Measurements from ENCODE around the gene CBR3. TPM values are rescaled to one million over a fixed set of nuclear protein-coding genes. Genes with fewer than 3 reads are reported as not detected.

The CBR3 gene
- total RNA-seq, 1 experiment from 2014 or later, result 22.0 TPM

GRCh38 chr21:36170823-36171222, 35.9 kb downstream of the CBR3 start:
- Histone ChIP-seq H3K27ac (no peak overlapping the region), H3K36me3 (no peaks in the 10 kb centered on the region), H3K4me1 (replicated peaks) (no peaks in the 10 kb centered on the region), H3K4me3 (no peak overlapping the region), H3K9me3 (replicated peaks) (no peaks in the 10 kb centered on the region), H3K27me3 (replicated peaks) (no peaks in the 10 kb centered on the region)
- DNase-seq (ENCODE audit: low read depth in 1 of 2, low spot score in 2 of 2), result no peak

- DNase-seq (ENCODE audit: low read depth in 1 of 2, low spot score in 2 of 2), result no peak
- H3K36me3 ChIP-seq, result no peaks in the 10 kb centered on the region
- H3K27ac ChIP-seq, result no peak overlapping the region
- H3K4me1 ChIP-seq (replicated peaks), result no peaks in the 10 kb centered on the region
- no peaks in the 10 kb centered on the region for H3K27me3 ChIP-seq (replicated peaks)
- H3K9me3 ChIP-seq (replicated peaks), result no peaks in the 10 kb centered on the region
- no peak overlapping the region for H3K4me3 ChIP-seq
These were observed 36.5 kb downstream of the CBR3 start for GRCh38 chr21:36171336-36171735.

GRCh38 chr21:36171741-36172331, 37.0 kb downstream of the CBR3 start:
- H3K36me3 ChIP-seq, result no peaks in the 10 kb centered on the region
- no peak for DNase-seq (ENCODE audit: low read depth in 1 of 2, low spot score in 2 of 2)
- no peaks in the 10 kb centered on the region for H3K4me1 ChIP-seq (replicated peaks)
- H3K27me3 ChIP-seq (replicated peaks), result no peaks in the 10 kb centered on the region
- no peaks in the 10 kb centered on the region for H3K9me3 ChIP-seq (replicated peaks)
- no peak overlapping the region for H3K4me3 ChIP-seq
- H3K27ac ChIP-seq, result no peak overlapping the region

GRCh38 chr21:36174780-36175179, 39.9 kb downstream of the CBR3 start:
- Histone ChIP-seq H3K36me3 (no peaks in the 10 kb centered on the region), H3K4me1 (replicated peaks) (no peaks in the 10 kb centered on the region), H3K27me3 (replicated peaks) (no peaks in the 10 kb centered on the region), H3K27ac (no peak overlapping the region), H3K9me3 (replicated peaks) (no peaks in the 10 kb centered on the region), H3K4me3 (no peak overlapping the region)
- DNase-seq (ENCODE audit: low read depth in 1 of 2, low spot score in 2 of 2), result no peak

GRCh38 chr21:36175771-36176565, 41.1 kb downstream of the CBR3 start:
- no peak overlapping the region for H3K27ac ChIP-seq
- no peak for DNase-seq (ENCODE audit: low read depth in 1 of 2, low spot score in 2 of 2)
- H3K9me3 ChIP-seq (replicated peaks), result no peaks in the 10 kb centered on the region
- H3K27me3 ChIP-seq (replicated peaks), result no peaks in the 10 kb centered on the region
- no peaks in the 10 kb centered on the region for H3K36me3 ChIP-seq
- no peaks in the 10 kb centered on the region for H3K4me1 ChIP-seq (replicated peaks)
- H3K4me3 ChIP-seq, result no peak overlapping the region

- H3K4me3 ChIP-seq, result no peak overlapping the region
- H3K27me3 ChIP-seq (replicated peaks), result no peaks in the 10 kb centered on the region
- H3K27ac ChIP-seq, result no peak overlapping the region
- H3K36me3 ChIP-seq, result no peaks in the 10 kb centered on the region
- no peaks in the 10 kb centered on the region for H3K4me1 ChIP-seq (replicated peaks)
- H3K9me3 ChIP-seq (replicated peaks), result no peaks in the 10 kb centered on the region
- DNase-seq (ENCODE audit: low read depth in 1 of 2, low spot score in 2 of 2), result no peak
These were observed 43.5 kb downstream of the CBR3 start for GRCh38 chr21:36178349-36178748.

- H3K27ac ChIP-seq, result no peak overlapping the region
- H3K36me3 ChIP-seq, result no peaks in the 10 kb centered on the region
- no peaks in the 10 kb centered on the region for H3K27me3 ChIP-seq (replicated peaks)
- no peaks in the 10 kb centered on the region for H3K9me3 ChIP-seq (replicated peaks)
- H3K4me3 ChIP-seq, result no peak overlapping the region
- no peak for DNase-seq (ENCODE audit: low read depth in 1 of 2, low spot score in 2 of 2)
- H3K4me1 ChIP-seq (replicated peaks), result no peaks in the 10 kb centered on the region
These were observed 44.3 kb downstream of the CBR3 start for GRCh38 chr21:36179145-36179544.

- H3K36me3 ChIP-seq, result no peaks in the 10 kb centered on the region
- DNase-seq (ENCODE audit: low read depth in 1 of 2, low spot score in 2 of 2), result no peak
- no peak overlapping the region for H3K27ac ChIP-seq
- H3K4me3 ChIP-seq, result no peak overlapping the region
- no peaks in the 10 kb centered on the region for H3K27me3 ChIP-seq (replicated peaks)
- no peaks in the 10 kb centered on the region for H3K9me3 ChIP-seq (replicated peaks)
- H3K4me1 ChIP-seq (replicated peaks), result no peaks in the 10 kb centered on the region
These were observed 46.1 kb downstream of the CBR3 start for GRCh38 chr21:36180963-36181362.

- H3K27me3 ChIP-seq (replicated peaks), result no peaks in the 10 kb centered on the region
- no peak overlapping the region for H3K27ac ChIP-seq
- H3K9me3 ChIP-seq (replicated peaks), result no peaks in the 10 kb centered on the region
- no peaks in the 10 kb centered on the region for H3K4me1 ChIP-seq (replicated peaks)
- H3K4me3 ChIP-seq, result no peak overlapping the region
- DNase-seq (ENCODE audit: low read depth in 1 of 2, low spot score in 2 of 2), result no peak
- no peaks in the 10 kb centered on the region for H3K36me3 ChIP-seq
These were observed 48.4 kb downstream of the CBR3 start for GRCh38 chr21:36183144-36183795.

GRCh38 chr21:36184545-36184944, 49.7 kb downstream of the CBR3 start:
- H3K27me3 ChIP-seq (replicated peaks), result no peaks in the 10 kb centered on the region
- H3K9me3 ChIP-seq (replicated peaks), result no peaks in the 10 kb centered on the region
- no peak overlapping the region for H3K4me3 ChIP-seq
- no peaks in the 10 kb centered on the region for H3K36me3 ChIP-seq
- H3K4me1 ChIP-seq (replicated peaks), result no peaks in the 10 kb centered on the region
- DNase-seq (ENCODE audit: low read depth in 1 of 2, low spot score in 2 of 2), result no peak
- no peak overlapping the region for H3K27ac ChIP-seq

- H3K9me3 ChIP-seq (replicated peaks), result no peaks in the 10 kb centered on the region
- no peak overlapping the region for H3K27ac ChIP-seq
- no peaks in the 10 kb centered on the region for H3K27me3 ChIP-seq (replicated peaks)
- DNase-seq (ENCODE audit: low read depth in 1 of 2, low spot score in 2 of 2), result no peak
- no peaks in the 10 kb centered on the region for H3K4me1 ChIP-seq (replicated peaks)
- H3K36me3 ChIP-seq, result no peaks in the 10 kb centered on the region
- H3K4me3 ChIP-seq, result no peak overlapping the region
These were observed 50.6 kb downstream of the CBR3 start for GRCh38 chr21:36185523-36185922.

- no peak overlapping the region for H3K27ac ChIP-seq
- H3K27me3 ChIP-seq (replicated peaks), result no peaks in the 10 kb centered on the region
- H3K9me3 ChIP-seq (replicated peaks), result no peaks in the 10 kb centered on the region
- H3K4me1 ChIP-seq (replicated peaks), result no peaks in the 10 kb centered on the region
- H3K4me3 ChIP-seq, result no peak overlapping the region
- no peaks in the 10 kb centered on the region for H3K36me3 ChIP-seq
- no peak for DNase-seq (ENCODE audit: low read depth in 1 of 2, low spot score in 2 of 2)
These were observed 51.2 kb downstream of the CBR3 start for GRCh38 chr21:36186081-36186480.

GRCh38 chr21:36186506-36187399, 51.9 kb downstream of the CBR3 start:
- no peak for DNase-seq (ENCODE audit: low read depth in 1 of 2, low spot score in 2 of 2)
- Histone ChIP-seq H3K9me3 (replicated peaks) (no peaks in the 10 kb centered on the region), H3K4me1 (replicated peaks) (no peaks in the 10 kb centered on the region), H3K36me3 (no peaks in the 10 kb centered on the region), H3K4me3 (no peak overlapping the region), H3K27ac (no peak overlapping the region), H3K27me3 (replicated peaks) (no peaks in the 10 kb centered on the region)

Measured in SJSA1 (cell line).